OCI-LY1 (cell line): ENCODE data around the gene NKPD1.

Experiments used
- H2AFZ ChIP-seq: fragments of 200-600 bp; sonication (generic), shearing (Covaris generic); 2 replicates; pipeline ENCODE4 v1.6.0; 2014; ENCODE audit warnings: antibody characterized with exemption, mild to moderate bottlenecking, low read length
- H3F3A ChIP-seq: fragments of 200-600 bp; sonication (generic), shearing (Covaris generic); 2 replicates; pipeline ENCODE4 v1.6.0; 2014; ENCODE audit warnings: mild to moderate bottlenecking, antibody characterized with exemption, low read length, moderate library complexity; ENCODE audit not compliant: insufficient read depth
- H3K27ac ChIP-seq: fragments of 200-600 bp; sonication (generic); 2 replicates; pipeline ENCODE4 v1.5.1; 2014; ENCODE audit warnings: low read length, mixed run types, mild to moderate bottlenecking, low read depth; ENCODE audit not compliant: poor library complexity, severe bottlenecking
- H3K27me3 ChIP-seq: fragments of 200-600 bp; sonication (generic); 2 replicates; pipeline ENCODE4 v1.6.0; 2014; ENCODE audit warnings: antibody characterized with exemption, mild to moderate bottlenecking, low read length, moderate library complexity; ENCODE audit not compliant: insufficient read depth
- H3K36me3 ChIP-seq: fragments of 200-600 bp; sonication (generic); 2 replicates; pipeline ENCODE4 v1.6.1; 2014; ENCODE audit warnings: mild to moderate bottlenecking, antibody characterized with exemption, low read length, moderate library complexity, mixed read lengths; ENCODE audit not compliant: insufficient read depth
- H3K4me1 ChIP-seq: fragments of 200-600 bp; sonication (generic); 2 replicates; pipeline ENCODE4 v1.5.1; 2014; ENCODE audit warnings: mild to moderate bottlenecking, low read length, moderate library complexity; ENCODE audit not compliant: insufficient read depth, severe bottlenecking
- H3K4me2 ChIP-seq: fragments of 200-600 bp; sonication (generic), shearing (Covaris generic); 2 replicates; pipeline ENCODE4 v1.6.1; 2014; ENCODE audit warnings: low read length
- H3K4me3 ChIP-seq: fragments of 200-600 bp; sonication (generic); 2 replicates; pipeline ENCODE4 v1.5.1; 2014; ENCODE audit warnings: low read length, low read depth, mild to moderate bottlenecking, mixed read lengths; ENCODE audit not compliant: poor library complexity, severe bottlenecking
- H3K79me2 ChIP-seq: fragments of 200-600 bp; shearing (Covaris generic); 2 replicates; pipeline ENCODE4 v1.6.1; 2016; ENCODE audit warnings: mixed run types, low read length, mixed read lengths; ENCODE audit not compliant: insufficient read depth
- H3K9ac ChIP-seq: fragments of 200-600 bp; sonication (generic), shearing (Covaris generic); 2 replicates; pipeline ENCODE4 v1.6.1; 2014; ENCODE audit warnings: mild to moderate bottlenecking, low read length, mixed read lengths
- H3K9me2 ChIP-seq: fragments of 200-600 bp; sonication (generic), shearing (Covaris generic); 2 replicates; pipeline ENCODE4 v1.6.1; 2014; ENCODE audit warnings: low read depth, mild to moderate bottlenecking, low read length, mixed read lengths
- H3K9me3 ChIP-seq: fragments of 200-600 bp; shearing (Covaris generic); 2 replicates; pipeline ENCODE4 v1.6.1; 2014; ENCODE audit warnings: low read length, mixed read lengths
- H4K20me1 ChIP-seq: fragments of 200-600 bp; sonication (generic), shearing (Covaris generic); 2 replicates; pipeline ENCODE4 v1.6.0; 2016; ENCODE audit warnings: mild to moderate bottlenecking, low read length; ENCODE audit not compliant: insufficient read depth
- CTCF ChIP-seq: fragments of 200-600 bp; sonication (generic), shearing (Covaris generic); IDR thresholded peaks from 2 replicates; pipeline ENCODE4 v1.5.1; 2017; ENCODE audit warnings: mild to moderate bottlenecking, antibody characterized with exemption, low read length, moderate library complexity, mixed read lengths
- EZH2 ChIP-seq: fragments of 200-600 bp; sonication (generic), shearing (Covaris generic); IDR thresholded peaks from 2 replicates; pipeline ENCODE4 v1.8.0; 2017; ENCODE audit warnings: borderline replicate concordance, mixed run types, mild to moderate bottlenecking, antibody characterized with exemption, low read length, moderate library complexity, mixed read lengths

The NKPD1 gene

GRCh38 chr19:45191375-45191774 lies 30.6 kb upstream of the NKPD1 start:
- H3K27me3 ChIP-seq = no peaks in the 10 kb centered on the region; the same call in 1 of the 2 replicates
- H3K27ac ChIP-seq = no peak overlapping the region

GRCh38 chr19:45189971-45190370 lies 29.2 kb upstream of the NKPD1 start:
- no peak overlapping the region for H3K9ac ChIP-seq
- no peaks in the 10 kb centered on the region for H4K20me1 ChIP-seq
- no peak overlapping the region for H3K4me2 ChIP-seq
- no peak overlapping the region for H2AFZ ChIP-seq
- H3K27ac ChIP-seq = no peak overlapping the region
- TF ChIP-seq EZH2 = no peak
- TF ChIP-seq CTCF = no peak
- H3K9me2 ChIP-seq = no peaks in the 10 kb centered on the region
- no peaks in the 10 kb centered on the region for H3K79me2 ChIP-seq
- no peaks in the 10 kb centered on the region for H3F3A ChIP-seq
- H3K4me3 ChIP-seq = no peak overlapping the region
- H3K27me3 ChIP-seq = no peaks in the 10 kb centered on the region; the same call in 1 of the 2 replicates
- no peaks in the 10 kb centered on the region for H3K36me3 ChIP-seq
- H3K9me3 ChIP-seq = no peaks in the 10 kb centered on the region
- H3K4me1 ChIP-seq = no peaks in the 10 kb centered on the region

More at GRCh38 chr19:45191375-45191774, 30.6 kb upstream of the NKPD1 start:
- Histone ChIP-seq H3K9me2 (no peaks in the 10 kb centered on the region), H3K9me3 (no peaks in the 10 kb centered on the region), H3K4me2 (no peak overlapping the region), H2AFZ (no peak overlapping the region), H3K4me1 (no peaks in the 10 kb centered on the region), H3K9ac (no peak overlapping the region), H3K79me2 (no peaks in the 10 kb centered on the region), H3F3A (no peaks in the 10 kb centered on the region), H3K4me3 (no peak overlapping the region), H4K20me1 (no peaks in the 10 kb centered on the region), H3K36me3 (no peaks in the 10 kb centered on the region)
- no peak for TF ChIP-seq EZH2
- no peak for TF ChIP-seq CTCF

- Histone ChIP-seq H3K4me1 (no peaks in the 10 kb centered on the region), H3F3A (no peaks in the 10 kb centered on the region), H3K36me3 (no peaks in the 10 kb centered on the region), H3K4me2 (peak overlapping the region; percentile 17; the same call in 1 of the 2 replicates), H3K9me3 (no peaks in the 10 kb centered on the region), H3K4me3 (no peak overlapping the region), H4K20me1 (no peaks in the 10 kb centered on the region), H3K9me2 (no peaks in the 10 kb centered on the region), H3K9ac (no peak overlapping the region), H3K79me2 (no peaks in the 10 kb centered on the region), H2AFZ (no peak overlapping the region), H3K27ac (no peak overlapping the region), H3K27me3 (no peaks in the 10 kb centered on the region)
- TF ChIP-seq EZH2 (no peak), CTCF (peak; percentile 65)
Measured at GRCh38 chr19:45187421-45188100, 26.8 kb upstream of the NKPD1 start.
